Measurements from ENCODE around the gene SDK2.

Gene SDK2

DNA sequence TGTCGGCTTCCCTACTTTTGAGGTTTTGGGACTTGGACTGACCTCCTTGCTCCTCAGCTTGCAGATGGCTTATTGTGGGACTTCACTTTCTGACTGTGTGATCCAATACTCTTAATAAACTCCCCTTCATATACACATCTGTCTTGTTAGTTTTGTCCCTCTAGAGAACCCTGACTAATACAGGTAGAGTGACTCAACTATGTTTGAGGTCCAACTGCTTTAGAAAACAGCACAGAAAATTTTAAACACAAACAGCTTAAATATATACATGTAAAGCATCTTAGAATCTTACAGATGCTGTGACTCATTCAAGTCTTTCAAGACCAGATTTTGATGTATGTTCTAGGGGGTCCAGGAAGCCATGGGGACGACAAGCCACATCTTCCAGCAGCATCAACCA, 11.7 kb downstream of the SDK2 start:
- DNase-seq (ENCODE audit: low read depth, low spot score) = no peak

DNA sequence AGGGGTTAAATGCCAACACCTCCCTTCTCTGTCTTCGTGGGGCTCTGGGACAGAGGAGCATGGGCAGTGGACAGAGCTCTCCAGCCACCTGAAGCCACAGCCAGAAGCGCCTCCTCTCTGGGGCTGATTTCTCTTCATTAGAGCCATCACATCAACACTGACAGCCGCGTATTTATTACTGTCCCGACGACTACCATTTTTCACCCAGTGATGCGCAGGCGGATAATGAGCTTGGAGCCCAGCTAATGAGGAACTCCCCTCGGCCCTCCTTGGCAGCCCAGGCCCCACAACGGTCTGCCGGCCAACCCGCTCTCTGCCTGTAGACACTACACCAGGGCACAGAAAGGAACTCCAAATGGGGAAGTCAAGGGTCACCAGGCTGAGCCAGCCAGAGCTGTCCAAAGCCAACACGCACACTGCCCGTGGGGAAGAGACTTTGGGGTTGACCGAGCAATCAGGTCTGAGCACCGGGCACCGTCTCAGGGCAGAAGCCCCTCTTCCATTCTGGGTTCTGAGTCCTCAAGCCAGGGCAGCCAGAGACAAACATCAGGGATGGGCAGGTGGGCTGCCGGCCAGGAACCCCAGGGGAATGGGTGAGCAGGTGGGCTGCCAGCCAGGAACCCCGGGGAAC, 13.2 kb downstream of the SDK2 start:
- DNase-seq (ENCODE audit: low read depth, low spot score) = no peak

DNA sequence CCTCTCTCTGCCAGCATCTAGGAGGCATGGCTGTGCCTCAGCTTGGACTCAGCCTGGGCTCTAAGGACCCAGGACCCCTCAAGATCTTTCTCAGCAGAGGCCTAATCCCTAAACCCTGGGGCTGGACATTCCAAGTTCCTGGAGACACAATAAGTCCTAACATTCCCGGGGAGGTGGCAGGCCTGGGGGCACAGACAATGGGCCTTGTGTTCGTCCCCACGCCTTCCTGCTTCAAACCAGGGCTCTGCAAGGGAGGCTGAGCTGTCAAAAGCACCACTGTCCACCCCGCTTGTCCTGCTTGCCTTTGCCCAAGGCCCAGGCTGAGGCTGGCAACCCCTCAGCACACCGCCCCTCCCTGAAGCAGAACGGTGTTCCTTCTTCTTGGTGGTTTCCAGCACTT, 13.7 kb downstream of the SDK2 start:
- DNase-seq (ENCODE audit: low read depth, low spot score) = no peak

DNA sequence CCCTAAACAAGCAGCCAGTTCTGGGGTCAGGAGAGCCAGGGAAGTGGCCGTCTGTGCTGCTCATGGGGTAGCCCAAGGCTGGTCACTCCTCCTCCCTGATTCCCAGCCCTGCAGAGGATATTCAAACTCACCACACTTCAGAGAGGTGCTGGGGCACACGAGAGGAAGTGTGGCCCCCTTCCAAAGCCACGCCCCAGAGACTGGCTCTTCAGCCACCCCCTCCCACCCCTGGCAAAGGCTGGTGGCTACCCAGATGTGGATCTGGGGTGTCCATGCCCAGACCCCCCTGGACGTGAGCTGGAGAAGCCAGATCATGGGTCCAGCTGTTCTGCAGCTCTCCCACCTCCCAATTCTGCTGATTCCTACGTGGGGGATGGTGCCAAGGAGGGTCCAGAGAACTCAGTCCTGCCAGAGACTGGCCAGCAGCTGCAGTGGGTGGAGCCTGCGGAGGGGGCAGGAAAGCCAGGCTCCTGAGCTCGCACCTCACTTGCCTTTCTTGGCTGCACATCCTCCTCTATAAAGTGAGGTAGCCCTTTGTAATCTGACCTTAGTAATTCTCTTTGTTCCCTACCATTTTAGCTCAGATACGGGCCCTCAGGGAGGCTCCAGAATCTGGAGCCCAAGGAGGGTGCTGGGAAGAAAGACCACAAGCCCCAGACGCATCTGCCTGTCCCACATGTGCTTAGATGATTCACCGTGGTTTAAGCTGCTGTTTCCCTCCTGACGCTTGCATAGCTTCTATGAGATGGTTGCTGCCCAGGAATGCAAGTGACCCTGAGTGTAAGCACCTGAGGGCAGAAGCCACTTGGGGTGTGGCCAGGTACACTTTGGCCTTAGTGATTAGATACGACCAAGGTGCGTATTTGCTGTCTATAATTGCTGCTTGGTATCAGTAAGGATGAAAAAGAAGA, 15.3 kb downstream of the SDK2 start:
- DNase-seq (ENCODE audit: low read depth, low spot score) = no peak

DNA sequence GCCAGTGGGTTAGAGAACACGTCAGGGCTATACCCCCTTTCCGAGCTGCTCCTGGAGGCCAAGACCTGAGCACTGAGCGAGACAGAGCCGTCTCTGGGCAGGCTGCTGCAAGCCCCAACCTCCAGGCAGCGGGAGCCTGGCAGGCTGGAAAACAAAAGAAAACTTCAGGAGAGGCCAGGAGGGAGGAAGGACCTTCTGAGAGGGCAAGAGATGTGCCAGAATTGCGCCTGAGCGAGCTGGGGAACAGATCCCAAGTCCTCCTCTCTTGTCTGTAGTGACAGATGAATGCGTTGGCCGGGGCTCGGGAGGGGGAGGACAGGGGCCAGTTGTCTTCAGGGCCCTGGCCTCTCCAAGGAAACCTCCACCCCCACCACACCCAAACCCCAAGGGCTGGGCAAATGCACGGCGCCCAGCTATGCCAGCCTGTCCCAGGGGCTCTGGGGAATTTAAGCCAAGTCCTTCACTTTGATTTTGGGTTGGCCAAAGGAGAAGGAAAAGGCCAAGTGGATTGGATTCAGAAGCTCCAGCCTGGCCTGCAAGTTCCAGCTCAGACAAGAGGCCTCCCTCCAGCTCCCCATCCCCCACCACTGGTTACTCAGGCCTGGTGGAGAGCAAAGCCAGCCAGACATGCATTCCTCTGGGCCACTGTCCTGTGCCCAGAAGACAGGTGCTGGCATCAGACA, 18.1 kb downstream of the SDK2 start:
- DNase-seq (ENCODE audit: low read depth, low spot score) = no peak

DNA sequence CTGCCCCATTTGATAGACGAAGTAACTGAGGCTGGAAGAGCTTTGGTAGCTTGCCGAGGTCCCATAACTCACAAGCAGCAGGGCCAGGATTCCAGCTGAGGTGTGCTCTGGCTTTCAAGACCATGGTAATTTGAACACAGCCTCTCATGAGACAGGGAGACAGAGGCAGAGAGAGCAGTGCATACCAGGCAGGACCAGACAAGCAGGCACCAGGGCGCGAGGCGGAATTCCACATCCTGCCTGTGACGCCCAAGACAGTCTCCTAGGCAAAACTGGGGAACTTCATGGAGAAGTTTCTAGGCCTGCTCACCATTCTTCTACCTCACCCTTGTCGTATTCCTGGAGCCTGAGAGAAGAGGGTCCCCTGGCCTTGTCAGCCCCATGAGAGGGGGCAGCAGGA, 19.2 kb downstream of the SDK2 start:
- no peak for DNase-seq (ENCODE audit: low read depth, low spot score)

DNA sequence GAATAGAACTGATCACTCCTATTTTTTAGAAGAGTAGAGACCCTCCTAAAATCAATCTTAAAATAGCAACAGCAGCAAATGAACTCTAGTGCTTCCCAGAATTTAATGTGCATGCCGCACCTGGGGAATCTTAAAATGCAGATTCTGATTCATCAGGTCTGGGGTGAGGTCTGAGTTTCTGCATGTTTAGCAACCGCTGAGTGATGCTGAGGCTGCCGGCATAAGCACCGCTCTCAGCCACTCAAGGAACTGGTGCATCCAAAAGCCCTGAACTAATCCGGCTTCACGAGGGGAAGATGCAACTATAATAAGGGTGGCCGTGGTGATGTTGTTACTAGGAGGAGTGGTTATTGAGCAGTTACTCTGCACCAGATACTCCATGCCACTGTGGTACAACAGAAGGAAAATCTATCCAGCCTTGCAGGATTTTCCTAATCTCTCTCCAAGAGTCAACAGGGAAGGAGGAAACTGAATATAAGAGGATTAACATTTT, 19.7 kb downstream of the SDK2 start:
- no peak for DNase-seq (ENCODE audit: low read depth, low spot score)

DNA sequence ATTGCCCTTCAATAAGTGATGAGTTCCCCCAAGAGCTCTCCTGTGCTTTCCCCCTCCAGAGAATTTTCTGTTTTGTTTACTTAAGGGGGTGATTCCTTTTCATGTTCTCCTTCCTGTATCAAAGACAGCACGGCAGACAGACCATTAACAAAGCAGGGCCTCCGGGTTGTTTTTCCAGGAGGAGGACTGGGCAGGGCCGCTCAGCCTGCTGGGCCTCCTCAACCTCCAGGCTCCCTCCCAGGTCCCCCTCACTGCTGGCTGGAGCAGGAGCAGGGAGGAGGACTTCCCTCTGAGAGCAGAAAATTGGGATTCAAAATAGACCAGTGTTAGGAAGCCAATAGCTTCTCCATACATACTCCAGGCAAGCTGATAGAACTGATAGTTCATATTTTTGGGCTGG, 20.4 kb downstream of the SDK2 start:
- no peak for DNase-seq (ENCODE audit: low read depth, low spot score)

DNA sequence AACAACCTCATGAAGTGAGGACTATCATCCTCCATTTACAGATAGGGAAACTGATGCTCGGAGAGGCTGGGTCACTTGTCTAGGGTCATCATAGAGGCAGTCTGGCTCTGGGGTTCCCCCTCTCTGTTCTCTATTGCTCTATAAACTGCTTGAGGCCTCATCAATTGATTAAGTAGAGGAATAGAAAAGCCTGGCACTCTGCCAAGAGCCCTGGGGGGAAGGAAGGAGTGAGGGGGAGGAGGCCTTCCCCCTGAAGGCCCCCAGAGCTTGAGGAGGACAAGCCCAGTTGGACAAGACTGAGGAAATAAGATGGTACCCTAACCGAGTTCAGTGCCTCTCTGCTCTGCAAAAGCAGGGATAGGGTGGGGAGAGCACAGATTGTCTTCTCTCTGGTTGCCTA, 21.0 kb downstream of the SDK2 start:
- no peak for DNase-seq (ENCODE audit: low read depth, low spot score)

DNA sequence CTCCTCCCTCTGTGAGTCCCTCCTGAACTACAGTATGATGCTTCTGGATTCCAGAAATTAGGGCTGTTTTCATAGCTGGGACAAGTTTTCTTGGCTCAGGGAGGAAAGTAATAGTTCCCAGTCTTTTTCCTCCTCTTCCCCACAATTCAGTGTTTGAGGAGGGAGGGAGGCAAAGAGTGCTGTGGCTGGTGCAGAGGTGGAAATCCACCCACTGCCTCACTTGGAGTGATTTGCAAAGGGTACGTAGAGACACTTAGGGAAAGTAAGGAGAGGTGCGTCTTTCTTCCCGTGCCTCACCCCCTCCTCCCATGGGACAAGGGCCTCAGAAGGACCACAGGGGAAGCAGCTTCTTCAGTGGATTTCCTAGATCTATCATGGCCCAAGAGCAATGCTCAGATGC, 21.9 kb downstream of the SDK2 start:
- DNase-seq (ENCODE audit: low read depth, low spot score) = no peak

DNA sequence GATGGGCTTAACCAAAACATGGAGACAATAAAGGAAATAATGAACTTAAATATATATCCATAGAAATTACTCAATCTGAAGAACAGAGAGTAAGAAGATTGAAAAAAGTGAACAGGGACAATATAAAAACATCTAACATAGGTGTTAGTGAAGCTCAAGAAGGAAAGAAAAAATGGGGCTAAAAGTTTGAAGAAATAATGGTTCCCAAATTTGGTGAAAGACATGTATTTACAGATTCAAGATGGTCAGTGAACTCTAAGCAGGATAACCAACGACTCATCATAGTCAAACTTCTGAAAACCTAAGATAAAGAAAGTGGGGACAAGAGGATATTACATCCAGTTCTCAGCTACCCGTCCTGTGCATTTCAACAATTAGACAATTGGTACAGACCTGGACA, 22.6 kb downstream of the SDK2 start:
- no peak for DNase-seq (ENCODE audit: low read depth, low spot score)

DNA sequence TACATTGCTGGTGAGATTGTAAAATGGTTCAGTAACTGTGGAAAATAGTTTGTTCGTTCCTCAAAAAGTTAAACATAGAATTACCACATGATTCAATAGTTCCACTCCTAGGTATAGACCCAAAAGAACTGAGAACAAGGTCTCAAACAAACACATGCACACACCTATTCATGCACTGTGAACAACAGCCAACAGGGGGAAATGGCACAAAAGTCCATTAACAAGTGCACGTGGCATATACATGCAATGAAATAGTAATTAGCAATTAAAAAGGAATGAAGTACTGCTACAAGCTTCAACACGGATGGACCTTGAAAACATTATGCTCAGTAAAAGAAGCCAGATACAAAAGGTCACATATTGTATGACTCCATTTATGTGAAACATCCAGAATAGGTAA, 23.8 kb downstream of the SDK2 start:
- DNase-seq (ENCODE audit: low read depth, low spot score) = no peak

DNA sequence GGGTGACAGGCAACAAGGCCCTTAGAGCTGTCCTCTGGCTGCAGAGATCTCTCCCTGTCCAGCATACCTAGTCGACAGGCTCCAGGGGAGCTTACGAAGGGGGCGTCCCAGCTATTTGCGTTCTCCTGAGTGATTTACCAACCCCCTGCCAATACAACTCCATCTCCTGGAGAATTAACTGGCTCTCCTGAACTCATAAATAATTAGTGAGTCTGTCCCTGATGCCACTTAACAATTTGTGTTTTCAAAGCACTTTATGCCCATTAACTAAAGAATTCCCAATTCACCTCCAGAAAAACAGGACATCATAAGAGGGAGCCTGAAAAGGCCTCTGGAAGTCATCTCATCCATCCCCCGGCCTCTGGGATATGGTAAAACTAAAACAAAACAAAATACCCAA, 26.7 kb downstream of the SDK2 start:
- no peak for DNase-seq (ENCODE audit: low read depth, low spot score)

DNA sequence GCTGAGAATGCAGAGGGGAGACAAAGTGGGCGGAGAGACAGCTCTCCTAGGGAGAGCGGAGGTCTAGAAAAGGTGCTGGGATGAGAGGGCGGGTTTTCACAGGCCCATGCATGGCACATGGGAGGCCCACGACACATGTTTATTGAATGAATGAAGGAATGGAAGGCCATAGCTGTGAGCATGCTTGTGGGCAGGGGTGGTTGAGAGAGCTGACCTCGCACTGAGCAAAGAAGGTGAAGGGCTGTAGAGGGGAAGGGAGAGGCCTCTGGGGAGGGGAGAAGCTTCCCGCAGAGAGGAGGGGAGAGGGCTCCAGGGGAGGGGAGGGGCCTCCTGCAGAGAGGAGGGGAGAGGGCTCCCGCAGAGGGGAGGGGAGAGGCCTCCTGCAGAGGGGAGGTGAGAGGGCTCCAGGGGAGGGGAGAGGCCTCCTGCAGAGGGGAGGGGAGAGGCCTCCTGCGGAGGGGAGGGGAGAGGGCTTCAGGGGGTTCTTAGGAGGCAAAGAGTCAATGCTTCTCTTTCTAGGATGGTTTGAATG, 27.3 kb downstream of the SDK2 start:
- DNase-seq (ENCODE audit: low read depth, low spot score) = no peak

DNA sequence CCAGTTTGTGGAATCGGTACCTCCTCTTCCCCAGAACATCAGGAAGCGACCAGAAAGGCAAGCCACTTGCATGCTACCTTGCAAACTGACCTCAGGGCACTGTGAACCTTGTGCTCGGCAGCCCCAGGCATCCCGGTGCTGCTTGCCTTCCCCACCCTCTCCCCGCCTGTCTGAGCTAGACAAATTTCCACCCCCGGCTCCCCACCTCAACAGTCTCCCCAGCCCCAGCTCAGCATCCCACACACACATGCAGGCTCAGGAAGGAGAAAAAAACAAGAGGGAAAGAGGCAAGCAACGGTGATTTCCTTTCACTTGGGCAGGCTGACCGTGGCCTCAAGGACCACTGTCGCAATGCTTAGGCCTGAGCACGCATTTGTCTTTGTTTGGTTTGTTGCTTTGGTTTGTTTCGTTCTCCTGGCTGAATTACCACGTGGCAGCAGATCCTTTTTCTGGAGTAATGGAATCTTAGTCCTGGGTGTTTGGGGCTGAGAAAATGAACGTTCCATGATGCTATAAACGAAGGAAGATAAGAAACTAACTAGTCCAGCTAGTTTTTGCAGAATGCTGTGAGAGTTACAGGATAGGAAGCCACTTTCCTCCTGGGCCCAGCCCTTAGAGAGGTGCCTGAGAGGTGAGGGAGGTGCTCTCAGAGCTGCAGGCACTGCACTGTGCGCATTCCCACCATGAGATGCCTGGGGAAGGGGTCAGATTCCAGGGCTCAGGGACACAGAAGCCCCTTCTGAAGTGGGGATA, 27.9 kb downstream of the SDK2 start:
- DNase-seq (ENCODE audit: low read depth, low spot score) = no peak

DNA sequence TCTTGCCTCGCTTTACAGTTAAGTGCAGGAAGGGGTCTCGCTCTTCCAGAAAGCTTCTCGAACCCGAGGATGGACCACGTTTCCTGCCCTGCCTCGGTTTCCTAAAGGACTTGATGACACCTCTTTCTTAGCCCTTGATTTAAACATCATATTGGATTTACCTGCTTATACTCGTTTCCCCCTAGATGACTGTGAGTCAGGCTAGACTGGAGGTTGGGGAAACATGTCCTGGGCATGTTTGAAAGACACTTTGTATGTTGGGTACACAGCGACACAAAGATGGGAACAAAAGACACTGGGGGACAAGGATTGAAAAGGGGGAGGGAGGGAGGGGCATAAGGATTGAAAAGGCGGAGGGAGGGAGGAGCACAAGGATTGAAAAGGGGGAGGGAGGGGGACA, 30.0 kb downstream of the SDK2 start:
- no peak for DNase-seq (ENCODE audit: low read depth, low spot score)

DNA sequence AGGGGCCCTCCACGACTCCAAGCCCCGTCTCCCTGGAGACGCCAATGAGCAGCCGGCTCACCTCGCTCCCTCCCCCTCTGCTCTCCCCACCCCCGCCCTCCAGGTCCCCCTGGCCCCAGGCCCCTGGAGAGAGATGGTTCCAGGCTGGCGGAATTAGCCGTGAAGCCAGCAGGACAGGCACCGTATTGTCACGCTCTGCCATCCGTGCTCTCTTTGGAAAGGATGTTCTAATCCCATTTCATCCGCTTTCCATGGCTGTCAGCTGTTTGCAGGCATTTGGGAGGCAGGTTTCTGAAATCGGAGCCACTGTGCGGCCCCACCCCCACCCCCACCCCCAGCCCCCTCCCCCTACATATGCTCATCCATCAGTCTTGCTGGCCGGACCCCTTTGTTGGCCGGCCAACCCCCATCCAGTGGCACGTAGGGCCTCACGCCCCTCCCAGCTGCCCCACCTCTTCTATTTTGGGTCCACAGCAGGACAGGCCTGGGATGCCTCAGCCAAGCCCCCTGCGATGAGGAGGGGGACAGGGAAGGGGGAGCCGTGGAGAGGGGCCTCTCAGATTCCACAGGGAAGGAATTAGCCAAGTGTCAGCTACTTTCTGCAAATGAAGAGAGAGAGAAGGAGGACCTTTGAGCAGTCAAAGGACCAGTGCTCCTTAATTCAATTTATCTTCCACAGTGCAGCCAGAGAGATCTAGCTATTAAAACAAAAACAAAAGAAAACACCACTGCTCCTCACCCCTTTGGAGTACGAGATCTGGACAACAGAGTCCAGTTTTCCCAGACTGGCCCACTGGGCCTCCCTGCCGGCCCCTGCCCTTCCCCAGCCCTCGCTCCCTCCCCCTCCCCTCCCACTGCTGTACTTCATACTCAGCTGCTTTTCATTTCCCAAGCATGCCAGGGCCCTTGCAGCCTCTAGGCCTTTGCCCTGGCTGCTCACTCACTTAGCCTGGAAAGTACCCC, 30.7 kb downstream of the SDK2 start:
- no peak for DNase-seq (ENCODE audit: low read depth, low spot score)

DNA sequence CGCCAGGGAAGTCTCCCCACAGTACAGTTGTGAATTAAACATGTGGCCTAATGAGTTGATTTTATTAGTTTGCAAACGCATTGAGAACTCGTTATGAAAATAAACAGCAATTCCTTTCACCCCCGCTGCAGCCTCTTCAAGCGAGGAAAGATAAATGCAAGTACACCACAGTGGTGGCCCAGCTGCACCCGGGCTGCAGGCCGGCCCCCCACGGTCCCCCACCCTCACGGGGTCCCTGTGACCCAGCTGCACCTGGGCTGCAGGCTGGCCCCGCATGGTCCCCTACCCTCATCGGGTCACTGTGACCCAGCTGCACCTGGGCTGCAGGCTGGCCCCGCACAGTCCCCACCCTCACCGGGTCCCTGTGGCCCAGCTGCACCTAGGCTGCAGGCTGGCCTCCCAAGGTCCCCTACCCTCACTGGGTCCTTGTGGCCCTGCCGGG, 32.2 kb downstream of the SDK2 start:
- no peak for DNase-seq (ENCODE audit: low read depth, low spot score)

DNA sequence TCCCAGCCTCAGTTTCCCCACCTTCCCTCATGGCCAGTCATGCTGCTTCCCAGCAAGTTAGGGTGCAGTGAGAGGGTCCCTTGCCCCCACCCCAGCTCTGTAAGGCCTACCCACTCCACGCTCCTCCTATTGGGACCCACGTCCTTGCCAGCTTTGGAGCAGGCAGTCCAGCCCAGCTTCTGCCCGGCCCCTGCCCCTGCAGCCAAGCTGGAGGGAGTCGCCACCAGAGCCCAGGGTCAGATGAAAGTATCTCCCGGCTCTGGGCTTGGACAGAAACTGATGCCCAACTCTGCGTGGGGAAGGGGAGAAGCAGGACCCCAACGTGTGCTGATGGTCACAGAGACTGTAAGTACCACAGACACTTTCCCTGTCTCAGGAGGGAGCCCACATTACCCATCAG, 32.6 kb downstream of the SDK2 start:
- DNase-seq (ENCODE audit: low read depth, low spot score) = no peak

DNA sequence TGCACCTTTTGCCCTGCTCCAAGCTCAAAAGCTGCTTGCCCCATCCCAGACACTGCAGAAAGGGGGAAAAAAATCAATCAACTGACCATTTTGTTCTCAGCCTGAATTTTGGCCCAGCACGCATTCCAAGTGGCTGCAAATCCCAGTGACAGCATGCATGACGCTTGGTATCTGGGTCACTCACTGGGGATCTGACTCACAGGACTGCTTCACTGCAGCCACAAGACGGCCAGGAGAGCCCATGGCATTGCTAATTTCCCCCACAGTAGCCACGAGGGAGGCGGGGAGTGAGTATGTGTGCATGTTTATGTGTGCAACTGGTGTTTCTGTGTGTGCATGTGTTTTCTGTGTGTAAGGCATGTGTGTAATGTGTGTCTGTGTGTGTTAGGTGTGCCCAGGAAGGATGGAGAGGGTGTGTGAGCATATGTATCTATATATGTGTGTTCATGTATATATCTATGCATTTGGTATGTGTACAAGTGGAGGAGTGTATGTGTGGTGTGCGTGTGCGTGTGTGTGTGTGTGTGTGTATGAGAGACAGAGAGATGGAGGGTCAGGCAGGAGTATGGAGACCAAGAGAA, 33.8 kb downstream of the SDK2 start:
- DNase-seq (ENCODE audit: low read depth, low spot score) = no peak
